ENCODE data around the gene GPNMB.

Gene GPNMB

GRCh38 chr7:23211589-23211988 is 35.0 kb upstream of the GPNMB start:
- H3K9me3 ChIP-seq (ENCODE audit: control insufficient read depth, insufficient read depth, low read depth, low read length), result no peaks in the 10 kb centered on the region
- H3K4me1 ChIP-seq (ENCODE audit: control insufficient read depth, insufficient read depth, low read length), result no peaks in the 10 kb centered on the region
- ChIA-PET POLR2A (interaction anchor here (0.6 kb wide), 1 partner anchor 106 kb away, joined by 9 read pairs; the partner anchor contains the start of gene KLHL7), CTCF (no interaction called here)
- H3K4me3 ChIP-seq (ENCODE audit: low read depth, low read length), result no peak overlapping the region
- TF ChIP-seq SP7 (tag by site-specific recombination; IDR thresholded peaks at IDR 0.05) (no peak), ZNF530 (tag by site-specific recombination; IDR thresholded peaks at IDR 0.05; ENCODE audit: low read depth) (no peak)
- H3K36me3 ChIP-seq (ENCODE audit: control insufficient read depth in 2 of 2, insufficient read depth in 1 of 2, low read length in 2 of 2), result no peaks in the 10 kb centered on the region
- H3K27ac ChIP-seq (ENCODE audit: extremely low read depth, low read depth, low read length), result no peak overlapping the region

GRCh38 chr7:23212395-23212794 is 34.2 kb upstream of the GPNMB start:
- no peak for TF ChIP-seq ZNF629 (tag by site-specific recombination; IDR thresholded peaks at IDR 0.05)
- no peak for TF ChIP-seq PRDM2 (tag by site-specific recombination; IDR thresholded peaks at IDR 0.05; ENCODE audit: borderline replicate concordance)
- no peak for TF ChIP-seq SP2 (tag by site-specific recombination; IDR thresholded peaks at IDR 0.05)
- no peak for TF ChIP-seq ZNF133 (tag by site-specific recombination; IDR thresholded peaks at IDR 0.05)
- TF ChIP-seq CTCF (tag by site-specific recombination; IDR thresholded peaks at IDR 0.05), result no peak
- TF ChIP-seq REPIN1 (tag by site-specific recombination; IDR thresholded peaks at IDR 0.05; ENCODE audit: low read depth), result no peak
- TF ChIP-seq ZNF624 (tag by site-specific recombination; IDR thresholded peaks at IDR 0.05), result no peak
- TF ChIP-seq ZNF202 (tag by site-specific recombination; IDR thresholded peaks at IDR 0.05; ENCODE audit: borderline replicate concordance), result no peak
- TF ChIP-seq ELK4 (IDR thresholded peaks at IDR 0.05; ENCODE audit: borderline replicate concordance, low read depth, low read length), result no peak
- TF ChIP-seq, protein P1, sequence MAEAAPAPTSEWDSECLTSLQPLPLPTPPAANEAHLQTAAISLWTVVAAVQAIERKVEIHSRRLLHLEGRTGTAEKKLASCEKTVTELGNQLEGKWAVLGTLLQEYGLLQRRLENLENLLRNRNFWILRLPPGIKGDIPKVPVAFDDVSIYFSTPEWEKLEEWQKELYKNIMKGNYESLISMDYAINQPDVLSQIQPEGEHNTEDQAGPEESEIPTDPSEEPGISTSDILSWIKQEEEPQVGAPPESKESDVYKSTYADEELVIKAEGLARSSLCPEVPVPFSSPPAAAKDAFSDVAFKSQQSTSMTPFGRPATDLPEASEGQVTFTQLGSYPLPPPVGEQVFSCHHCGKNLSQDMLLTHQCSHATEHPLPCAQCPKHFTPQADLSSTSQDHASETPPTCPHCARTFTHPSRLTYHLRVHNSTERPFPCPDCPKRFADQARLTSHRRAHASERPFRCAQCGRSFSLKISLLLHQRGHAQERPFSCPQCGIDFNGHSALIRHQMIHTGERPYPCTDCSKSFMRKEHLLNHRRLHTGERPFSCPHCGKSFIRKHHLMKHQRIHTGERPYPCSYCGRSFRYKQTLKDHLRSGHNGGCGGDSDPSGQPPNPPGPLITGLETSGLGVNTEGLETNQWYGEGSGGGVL (tag by site-specific recombination; IDR thresholded peaks at IDR 0.05), result no peak
- no peak for TF ChIP-seq ZFP37 (tag by site-specific recombination; IDR thresholded peaks at IDR 0.05)
- TF ChIP-seq, protein P2, sequence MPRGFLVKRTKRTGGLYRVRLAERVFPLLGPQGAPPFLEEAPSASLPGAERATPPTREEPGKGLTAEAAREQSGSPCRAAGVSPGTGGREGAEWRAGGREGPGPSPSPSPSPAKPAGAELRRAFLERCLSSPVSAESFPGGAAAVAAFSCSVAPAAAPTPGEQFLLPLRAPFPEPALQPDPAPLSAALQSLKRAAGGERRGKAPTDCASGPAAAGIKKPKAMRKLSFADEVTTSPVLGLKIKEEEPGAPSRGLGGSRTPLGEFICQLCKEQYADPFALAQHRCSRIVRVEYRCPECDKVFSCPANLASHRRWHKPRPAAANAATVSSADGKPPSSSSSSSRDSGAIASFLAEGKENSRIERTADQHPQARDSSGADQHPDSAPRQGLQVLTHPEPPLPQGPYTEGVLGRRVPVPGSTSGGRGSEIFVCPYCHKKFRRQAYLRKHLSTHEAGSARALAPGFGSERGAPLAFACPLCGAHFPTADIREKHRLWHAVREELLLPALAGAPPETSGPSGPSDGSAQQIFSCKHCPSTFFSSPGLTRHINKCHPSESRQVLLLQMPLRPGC (tag by site-specific recombination; IDR thresholded peaks at IDR 0.05), result no peak
- no peak for TF ChIP-seq MEIS1 (CRISPR knock-in tag; IDR thresholded peaks at IDR 0.05; ENCODE audit: borderline replicate concordance)
- TF ChIP-seq RBAK (tag by site-specific recombination; IDR thresholded peaks at IDR 0.05), result no peak
- no peak for TF ChIP-seq BCL11B (tag by site-specific recombination; IDR thresholded peaks at IDR 0.05; ENCODE audit: low read depth)
- no peak for TF ChIP-seq ZNF211 (tag by site-specific recombination; IDR thresholded peaks at IDR 0.05; ENCODE audit: low read depth)
- no peak for TF ChIP-seq KLF10 (tag by site-specific recombination; IDR thresholded peaks at IDR 0.05)
- Histone ChIP-seq H3K36me3 (ENCODE audit: control insufficient read depth in 2 of 2, insufficient read depth in 1 of 2, low read length in 2 of 2) (no peaks in the 10 kb centered on the region), H3K4me1 (ENCODE audit: control insufficient read depth, insufficient read depth, low read length) (no peaks in the 10 kb centered on the region), H3K9me3 (ENCODE audit: control insufficient read depth, insufficient read depth, low read depth, low read length) (no peaks in the 10 kb centered on the region), H3K27ac (ENCODE audit: extremely low read depth, low read depth, low read length) (no peak overlapping the region), H3K4me3 (ENCODE audit: low read depth, low read length) (no peak overlapping the region)
- ChIA-PET CTCF (interaction anchor here (0.9 to 1.0 kb wide), 2 partner anchors 50 to 126 kb away, joined by 3 read pairs; no protein-coding TSS in a partner anchor), POLR2A (no interaction called here)

All from HEK293 (cell line).